Measurements from ENCODE around the gene GCH1. TPM values are rescaled to one million over a fixed set of nuclear protein-coding genes. Genes with fewer than 3 reads are reported as not detected.
"Not testable (repeated sequence)": the region's sequence is repeated elsewhere in the genome, so short reads cannot be mapped to it uniquely, and the experiment has no call there.

GCH1 gene
- total and polyA plus RNA-seq, 2 donors from 2014 or later = 9.2 to 12.3 TPM

GRCh38 chr14:54804538-54805041, 98.0 kb downstream of the GCH1 start:
- DNase-seq (peak in 2 of 5 donors; percentile 14 to 34), FAIRE-seq (no peak)
- Histone ChIP-seq H3K9ac (ENCODE audit: low read length in 3 of 3) (no peak overlapping the region), H3K4me3 (ENCODE audit: low read length in 3 of 3) (no peak overlapping the region), H3K27me3 (ENCODE audit: control insufficient read depth, insufficient read depth, low read length) (no peaks in the 10 kb centered on the region), H3K27ac (ENCODE audit: low read depth in 2 of 2, low read length in 2 of 2) (no peak overlapping the region), H3K4me1 (ENCODE audit: control insufficient read depth in 2 of 3, insufficient read depth in 2 of 3, low read depth in 1 of 3, low read length in 3 of 3) (no peaks in the 10 kb centered on the region), H3K9me3 (ENCODE audit: control insufficient read depth in 2 of 3, insufficient read depth in 1 of 3, low read length in 3 of 3) (no peaks in the 10 kb centered on the region), H3K36me3 (ENCODE audit: control insufficient read depth in 2 of 3, insufficient read depth in 3 of 3, low read length in 3 of 3) (no peaks in the 10 kb centered on the region)
- intact Hi-C loops (cut with DNase I) = no loop called here
- TF ChIP-seq, protein P1, sequence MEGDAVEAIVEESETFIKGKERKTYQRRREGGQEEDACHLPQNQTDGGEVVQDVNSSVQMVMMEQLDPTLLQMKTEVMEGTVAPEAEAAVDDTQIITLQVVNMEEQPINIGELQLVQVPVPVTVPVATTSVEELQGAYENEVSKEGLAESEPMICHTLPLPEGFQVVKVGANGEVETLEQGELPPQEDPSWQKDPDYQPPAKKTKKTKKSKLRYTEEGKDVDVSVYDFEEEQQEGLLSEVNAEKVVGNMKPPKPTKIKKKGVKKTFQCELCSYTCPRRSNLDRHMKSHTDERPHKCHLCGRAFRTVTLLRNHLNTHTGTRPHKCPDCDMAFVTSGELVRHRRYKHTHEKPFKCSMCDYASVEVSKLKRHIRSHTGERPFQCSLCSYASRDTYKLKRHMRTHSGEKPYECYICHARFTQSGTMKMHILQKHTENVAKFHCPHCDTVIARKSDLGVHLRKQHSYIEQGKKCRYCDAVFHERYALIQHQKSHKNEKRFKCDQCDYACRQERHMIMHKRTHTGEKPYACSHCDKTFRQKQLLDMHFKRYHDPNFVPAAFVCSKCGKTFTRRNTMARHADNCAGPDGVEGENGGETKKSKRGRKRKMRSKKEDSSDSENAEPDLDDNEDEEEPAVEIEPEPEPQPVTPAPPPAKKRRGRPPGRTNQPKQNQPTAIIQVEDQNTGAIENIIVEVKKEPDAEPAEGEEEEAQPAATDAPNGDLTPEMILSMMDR (IDR thresholded peaks at IDR 0.05; ENCODE audit: borderline replicate concordance, extremely low read depth, insufficient read depth) = no peak

DNA sequence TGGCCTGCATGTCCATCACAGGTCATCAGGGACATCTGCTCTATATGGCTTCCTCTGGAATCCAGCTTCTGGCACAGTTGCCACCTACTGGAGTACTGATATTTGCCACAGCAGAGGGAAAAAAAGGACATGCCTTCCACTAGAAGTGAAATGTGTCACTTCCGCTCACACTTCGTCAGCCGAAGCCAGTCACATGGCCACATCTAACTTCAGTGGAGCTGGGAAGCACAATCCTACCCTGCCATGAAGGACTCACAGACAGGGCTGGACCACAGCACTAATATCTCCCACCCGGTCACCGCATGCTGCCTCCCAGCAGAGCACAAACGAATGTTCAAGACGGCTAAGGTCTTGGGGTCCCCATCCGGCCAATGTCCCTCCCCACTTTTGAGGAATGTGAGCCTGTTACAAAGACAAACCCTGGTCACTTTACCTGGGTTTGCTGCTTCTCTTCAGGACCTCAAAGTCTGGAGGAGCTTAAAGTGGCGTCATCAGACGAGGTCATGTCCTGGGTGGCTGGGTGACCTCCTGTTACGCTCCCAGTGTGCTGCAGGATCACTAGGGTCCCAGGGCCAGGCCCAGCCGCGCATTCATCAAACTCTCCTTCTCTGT, 98.6 kb downstream of the GCH1 start:
- DNase-seq = peak in 1 of 5 donors; percentile 33
- Histone ChIP-seq H3K27ac (ENCODE audit: low read depth in 2 of 2, low read length in 2 of 2) (no peak overlapping the region), H3K4me3 (ENCODE audit: low read length in 3 of 3) (no peak overlapping the region), H3K36me3 (ENCODE audit: control insufficient read depth in 2 of 3, insufficient read depth in 3 of 3, low read length in 3 of 3) (no peaks in the 10 kb centered on the region), H3K27me3 (ENCODE audit: control insufficient read depth, insufficient read depth, low read length) (no peaks in the 10 kb centered on the region), H3K4me1 (ENCODE audit: control insufficient read depth in 2 of 3, insufficient read depth in 2 of 3, low read depth in 1 of 3, low read length in 3 of 3) (no peaks in the 10 kb centered on the region), H3K9me3 (ENCODE audit: control insufficient read depth in 2 of 3, insufficient read depth in 1 of 3, low read length in 3 of 3) (no peaks in the 10 kb centered on the region), H3K9ac (ENCODE audit: low read length in 3 of 3) (no peak overlapping the region)
- FAIRE-seq = no peak
- TF ChIP-seq, protein P1 (IDR thresholded peaks at IDR 0.05; ENCODE audit: borderline replicate concordance, extremely low read depth, insufficient read depth) = no peak
- intact Hi-C loops (cut with DNase I) = no loop called here

DNA sequence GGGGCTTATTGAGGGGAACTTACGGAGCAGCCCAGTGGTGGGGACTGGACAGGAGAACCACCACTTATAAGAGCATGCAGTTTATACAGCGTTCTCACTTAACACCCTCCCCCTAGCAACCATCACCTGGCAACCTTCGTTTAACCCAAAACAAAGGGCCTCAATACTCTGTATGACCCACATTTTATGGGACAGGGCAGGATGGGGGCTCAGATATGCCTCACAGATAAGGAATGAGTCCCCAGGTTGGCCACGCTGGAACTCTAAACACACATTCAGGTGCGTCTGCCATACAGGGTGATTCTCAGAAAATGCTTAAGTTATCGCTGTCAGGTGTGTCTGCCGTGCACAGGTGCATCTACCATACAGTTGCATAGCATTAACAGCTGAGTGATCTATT, 99.2 kb downstream of the GCH1 start:
- FAIRE-seq (no peak), DNase-seq (peak in 3 of 5 donors; percentile 39 to 62 (median 59))
- no peaks in the 10 kb centered on the region for H3K4me1 ChIP-seq (ENCODE audit: control insufficient read depth in 2 of 3, insufficient read depth in 2 of 3, low read depth in 1 of 3, low read length in 3 of 3)
- no peak overlapping the region for H3K4me3 ChIP-seq (ENCODE audit: low read length in 3 of 3)
- no peaks in the 10 kb centered on the region for H3K36me3 ChIP-seq (ENCODE audit: control insufficient read depth in 2 of 3, insufficient read depth in 3 of 3, low read length in 3 of 3)
- TF ChIP-seq, protein P1 (IDR thresholded peaks at IDR 0.05; ENCODE audit: borderline replicate concordance, extremely low read depth, insufficient read depth) = no peak
- H3K9ac ChIP-seq (ENCODE audit: low read length in 3 of 3) = no peak overlapping the region
- no peaks in the 10 kb centered on the region for H3K27me3 ChIP-seq (ENCODE audit: control insufficient read depth, insufficient read depth, low read length)
- intact Hi-C loops (cut with DNase I) = no loop called here
- no peaks in the 10 kb centered on the region for H3K9me3 ChIP-seq (ENCODE audit: control insufficient read depth in 2 of 3, insufficient read depth in 1 of 3, low read length in 3 of 3)
- no peak overlapping the region for H3K27ac ChIP-seq (ENCODE audit: low read depth in 2 of 2, low read length in 2 of 2)

GRCh38 chr14:54801482-54801881, 101.1 kb downstream of the GCH1 start:
- H3K4me3 ChIP-seq (ENCODE audit: low read length in 3 of 3); H3K27me3 ChIP-seq (ENCODE audit: control insufficient read depth, insufficient read depth, low read length); H3K27ac ChIP-seq (ENCODE audit: low read depth in 2 of 2, low read length in 2 of 2); H3K4me1 ChIP-seq (ENCODE audit: control insufficient read depth in 2 of 3, insufficient read depth in 2 of 3, low read depth in 1 of 3, low read length in 3 of 3); DNase-seq; H3K36me3 ChIP-seq (ENCODE audit: control insufficient read depth in 2 of 3, insufficient read depth in 3 of 3, low read length in 3 of 3); H3K9me3 ChIP-seq (ENCODE audit: control insufficient read depth in 2 of 3, insufficient read depth in 1 of 3, low read length in 3 of 3); FAIRE-seq; intact Hi-C loops (cut with DNase I); H3K9ac ChIP-seq (ENCODE audit: low read length in 3 of 3): not testable (repeated sequence)

All from kidney (tissue), 14 donors.